Breast epithelium (tissue), 3 donors: ENCODE measurements around the gene VSIG4.

Experiments used
- CTCF ChIP-seq, 3 donors: fragments of 450-650 bp; IDR thresholded peaks; one replicate each; pipeline ENCODE4 v1.5.1; 2016 to 2017; ENCODE audit warnings: antibody characterized with exemption in 3 of 3, mild to moderate bottlenecking in 3 of 3, moderate library complexity in 3 of 3
- POLR2A ChIP-seq: fragments of 450-650 bp; IDR thresholded peaks from one replicate; pipeline ENCODE4 v1.6.1; 2016; ENCODE audit warnings: antibody characterized with exemption, mild to moderate bottlenecking, moderate library complexity
- POLR2AphosphoS5 ChIP-seq, 3 donors: sonication (generic); formaldehyde crosslinking; IDR thresholded peaks; one replicate each; pipeline ENCODE4 v1.6.1; 2017; ENCODE audit warnings: antibody characterized with exemption in 3 of 3

DNA sequence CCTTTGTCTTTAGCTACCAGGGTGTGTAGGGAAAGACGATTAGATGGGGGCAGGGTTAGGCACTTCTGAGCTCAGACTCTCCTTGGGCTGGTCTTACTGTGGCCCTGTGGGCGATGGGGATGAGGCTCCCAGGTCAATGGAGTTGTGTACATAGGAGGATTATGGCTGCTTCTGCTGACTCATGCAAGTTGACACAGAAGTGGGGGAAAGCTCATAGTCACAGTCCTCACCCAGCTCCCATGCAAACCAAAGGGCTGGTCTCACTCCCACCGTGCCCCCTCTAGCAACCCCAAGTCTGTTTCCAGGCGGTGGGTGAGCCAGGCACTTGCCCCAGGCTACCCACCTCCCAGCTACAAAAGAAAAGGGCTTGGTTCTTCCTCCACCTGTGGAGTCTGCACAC is 24.4 kb upstream of the VSIG4 start:
- no peak for TF ChIP-seq CTCF (IDR thresholded peaks at IDR 0.05)
- TF ChIP-seq POLR2A: no peak
- TF ChIP-seq POLR2AphosphoS5 (IDR thresholded peaks at IDR 0.05): no peak
